HEK293 (cell line): ENCODE measurements around the gene HEPHL1.

Source experiments
- CTCF ChIA-PET: fragments of 350-600 bp; formaldehyde crosslinking; extraction: SDS; loops from one replicate; lab custom pipeline; 2021; ENCODE audit warnings: antibody characterized with exemption; lab: Yijun Ruan, JAX
- POLR2A ChIA-PET: fragments of 300-600 bp; formaldehyde crosslinking; extraction: SDS; loops from one replicate; lab custom pipeline; 2020; ENCODE audit warnings: antibody characterized with exemption, inconsistent platforms; lab: Yijun Ruan, JAX
- H3K27ac ChIP-seq: fragments of 200-500 bp; sonication (Bioruptor generic); 2 replicates; pipeline ENCODE4 v1.5.1; 2014; ENCODE audit warnings: low read depth, low read length, control low read depth, inconsistent platforms; ENCODE audit errors: extremely low read depth
- H3K36me3 ChIP-seq, 2 experiments: fragments of 200-500 bp in 1 of 2; sonication (Bioruptor generic) in 1 of 2; 1 replicate in 1 of 2; 2 replicates in 1 of 2; pipeline ENCODE4 v1.5.1; 2014 to 2017; ENCODE audit warnings: inconsistent platforms in 2 of 2, low read length in 2 of 2; ENCODE audit not compliant: control insufficient read depth in 2 of 2, insufficient read depth in 1 of 2
- H3K4me1 ChIP-seq: fragments of 200-500 bp; sonication (Bioruptor generic); 2 replicates; pipeline ENCODE4 v1.5.1; 2014; ENCODE audit warnings: mild to moderate bottlenecking, low read length, inconsistent platforms; ENCODE audit not compliant: control insufficient read depth, insufficient read depth
- H3K4me3 ChIP-seq: 2 replicates; pipeline ENCODE4 v1.5.1; 2011; ENCODE audit warnings: low read depth, mild to moderate bottlenecking, control low read depth, low read length, moderate library complexity
- H3K9me3 ChIP-seq: fragments of 200-500 bp; sonication (Bioruptor generic); 2 replicates; pipeline ENCODE4 v1.5.1; 2014; ENCODE audit warnings: low read depth, low read length, inconsistent platforms; ENCODE audit not compliant: control insufficient read depth, insufficient read depth
- BCL11B ChIP-seq: fragments of 450-650 bp; formaldehyde crosslinking; IDR thresholded peaks from 2 replicates; pipeline ENCODE4 v1.5.1; 2016; ENCODE audit warnings: low read depth, missing biosample characterization, missing genetic modification characterization
- HOXA7 ChIP-seq: sonication (generic); formaldehyde crosslinking; IDR thresholded peaks from 2 replicates; pipeline ENCODE4 v1.8.1; 2022; ENCODE audit warnings: missing genetic modification reagents, borderline replicate concordance
- IKZF3 ChIP-seq: fragments of 450-650 bp; IDR thresholded peaks from 2 replicates; pipeline ENCODE4 v1.5.0; 2018; ENCODE audit warnings: missing biosample characterization, mild to moderate bottlenecking, missing genetic modification characterization, moderate library complexity
- MZF1 ChIP-seq: fragments of 450-650 bp; formaldehyde crosslinking; IDR thresholded peaks from 2 replicates; pipeline ENCODE4 v1.5.1; 2017; ENCODE audit warnings: missing biosample characterization, missing genetic modification characterization, borderline replicate concordance
- SP7 ChIP-seq: fragments of 450-650 bp; formaldehyde crosslinking; IDR thresholded peaks from 2 replicates; pipeline ENCODE4 v1.5.1; 2016; ENCODE audit warnings: missing biosample characterization, missing genetic modification characterization
- ZBTB17 ChIP-seq: fragments of 450-650 bp; formaldehyde crosslinking; IDR thresholded peaks from 2 replicates; pipeline ENCODE4 v1.5.1; 2016; ENCODE audit warnings: missing biosample characterization, missing genetic modification characterization
- ZBTB48 ChIP-seq: fragments of 450-650 bp; formaldehyde crosslinking; IDR thresholded peaks from 2 replicates; pipeline ENCODE4 v1.5.1; 2016; ENCODE audit warnings: missing biosample characterization, missing genetic modification characterization
- ZBTB8A ChIP-seq: fragments of 450-650 bp; formaldehyde crosslinking; IDR thresholded peaks from 2 replicates; pipeline ENCODE4 v1.5.1; 2016; ENCODE audit warnings: missing biosample characterization, missing genetic modification characterization
- ZNF223 ChIP-seq: fragments of 450-650 bp; formaldehyde crosslinking; IDR thresholded peaks from 2 replicates; pipeline ENCODE4 v1.5.1; 2016; ENCODE audit warnings: missing biosample characterization, missing genetic modification characterization
- ZNF24 ChIP-seq: fragments of 450-650 bp; formaldehyde crosslinking; IDR thresholded peaks from 2 replicates; pipeline ENCODE4 v1.5.1; 2016; ENCODE audit warnings: missing biosample characterization, missing genetic modification characterization
- ZNF266 ChIP-seq: fragments of 450-650 bp; formaldehyde crosslinking; IDR thresholded peaks from 2 replicates; pipeline ENCODE4 v1.5.1; 2016; ENCODE audit warnings: missing biosample characterization, missing genetic modification characterization, low read depth
- ZNF341 ChIP-seq: fragments of 450-650 bp; formaldehyde crosslinking; IDR thresholded peaks from 2 replicates; pipeline ENCODE4; 2016; ENCODE audit warnings: low read depth, missing biosample characterization, missing genetic modification characterization
- ZNF354C ChIP-seq: fragments of 450-650 bp; formaldehyde crosslinking; IDR thresholded peaks from 2 replicates; pipeline ENCODE4 v1.5.1; 2016; ENCODE audit warnings: missing biosample characterization, missing genetic modification characterization, low read depth, borderline replicate concordance
- ZNF366 ChIP-seq: fragments of 450-650 bp; formaldehyde crosslinking; conservative IDR thresholded peaks from 2 replicates; pipeline ENCODE4 v1.5.1; 2016; ENCODE audit warnings: missing biosample characterization, missing genetic modification characterization
- ZNF514 ChIP-seq: fragments of 450-650 bp; formaldehyde crosslinking; IDR thresholded peaks from 2 replicates; pipeline ENCODE4 v1.5.1; 2016; ENCODE audit warnings: missing biosample characterization, missing genetic modification characterization
- ZNF777 ChIP-seq: fragments of 450-650 bp; formaldehyde crosslinking; IDR thresholded peaks from 2 replicates; pipeline ENCODE4 v1.5.1; 2017; ENCODE audit warnings: missing biosample characterization, missing genetic modification characterization, borderline replicate concordance
- TF ChIP-seq, protein P1 (sequence below): fragments of 450-650 bp; formaldehyde crosslinking; IDR thresholded peaks from 2 replicates; pipeline ENCODE4 v1.5.1; 2016; ENCODE audit warnings: missing biosample characterization, missing genetic modification characterization
- TF ChIP-seq, protein P2 (sequence below): fragments of 450-650 bp; formaldehyde crosslinking; IDR thresholded peaks from 2 replicates; pipeline ENCODE4 v1.5.1; 2016; ENCODE audit warnings: missing biosample characterization, missing genetic modification characterization
- TF ChIP-seq, protein P3 (sequence below): fragments of 450-650 bp; formaldehyde crosslinking; IDR thresholded peaks from 2 replicates; pipeline ENCODE4 v1.5.1; 2016; ENCODE audit warnings: missing biosample characterization, missing genetic modification characterization
- TF ChIP-seq, protein P4 (sequence below): fragments of 450-650 bp; formaldehyde crosslinking; IDR thresholded peaks from 2 replicates; pipeline ENCODE4 v1.5.1; 2016; ENCODE audit warnings: missing biosample characterization, missing genetic modification characterization

Gene HEPHL1

DNA sequence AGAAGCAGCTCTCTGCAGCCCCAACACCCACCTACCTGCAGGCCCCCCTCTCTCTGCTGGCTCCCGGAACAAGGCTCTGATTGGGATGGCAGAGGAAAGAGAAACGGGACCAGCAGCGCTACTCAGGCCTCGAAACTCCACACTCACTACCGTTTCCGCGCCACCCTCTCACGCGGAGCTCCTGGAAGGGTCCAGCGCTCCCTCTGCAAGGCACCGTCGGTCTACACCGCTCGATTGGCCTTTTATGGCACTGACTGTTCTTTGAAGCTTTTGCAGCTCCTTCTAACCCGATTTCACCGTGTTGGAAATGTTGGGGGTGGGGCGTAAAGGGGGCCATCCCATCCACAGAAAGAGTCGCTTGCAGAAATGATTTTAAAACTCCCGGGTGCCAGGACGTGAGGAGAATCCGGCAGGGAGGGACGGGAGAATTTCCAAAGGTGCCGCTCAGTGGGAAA lies 107.2 kb downstream of the HEPHL1 start:
- Histone ChIP-seq H3K9me3 (no peaks in the 10 kb centered on the region), H3K4me1 (peaks cover 5% of the 10 kb centered on the region; the same call in 1 of the 2 replicates), H3K36me3 (no peaks in the 10 kb centered on the region), H3K27ac (peak overlapping the region; percentile 62), H3K4me3 (peak overlapping the region; percentile 82)
- ChIA-PET CTCF (interaction anchor here (0.7 to 2.5 kb wide), 4 partner anchors 56 to 740 kb away, joined by 4 to 8 read pairs (median 6); no protein-coding TSS in a partner anchor), POLR2A (interaction anchor here (0.9 to 1.9 kb wide), 9 partner anchors 9 to 387 kb away, joined by 3 to 8 read pairs (median 4); partner anchors contain the start of genes C11orf54 and TAF1D)
- TF ChIP-seq MZF1 (tag by site-specific recombination): peak; percentile 8; the same call in 1 of the 2 replicates
- TF ChIP-seq ZBTB8A: peak; percentile 59; the same call in 1 of the 2 replicates
- no peak for TF ChIP-seq ZNF223
- TF ChIP-seq ZNF266 (tag by site-specific recombination): no peak
- TF ChIP-seq, protein P1, sequence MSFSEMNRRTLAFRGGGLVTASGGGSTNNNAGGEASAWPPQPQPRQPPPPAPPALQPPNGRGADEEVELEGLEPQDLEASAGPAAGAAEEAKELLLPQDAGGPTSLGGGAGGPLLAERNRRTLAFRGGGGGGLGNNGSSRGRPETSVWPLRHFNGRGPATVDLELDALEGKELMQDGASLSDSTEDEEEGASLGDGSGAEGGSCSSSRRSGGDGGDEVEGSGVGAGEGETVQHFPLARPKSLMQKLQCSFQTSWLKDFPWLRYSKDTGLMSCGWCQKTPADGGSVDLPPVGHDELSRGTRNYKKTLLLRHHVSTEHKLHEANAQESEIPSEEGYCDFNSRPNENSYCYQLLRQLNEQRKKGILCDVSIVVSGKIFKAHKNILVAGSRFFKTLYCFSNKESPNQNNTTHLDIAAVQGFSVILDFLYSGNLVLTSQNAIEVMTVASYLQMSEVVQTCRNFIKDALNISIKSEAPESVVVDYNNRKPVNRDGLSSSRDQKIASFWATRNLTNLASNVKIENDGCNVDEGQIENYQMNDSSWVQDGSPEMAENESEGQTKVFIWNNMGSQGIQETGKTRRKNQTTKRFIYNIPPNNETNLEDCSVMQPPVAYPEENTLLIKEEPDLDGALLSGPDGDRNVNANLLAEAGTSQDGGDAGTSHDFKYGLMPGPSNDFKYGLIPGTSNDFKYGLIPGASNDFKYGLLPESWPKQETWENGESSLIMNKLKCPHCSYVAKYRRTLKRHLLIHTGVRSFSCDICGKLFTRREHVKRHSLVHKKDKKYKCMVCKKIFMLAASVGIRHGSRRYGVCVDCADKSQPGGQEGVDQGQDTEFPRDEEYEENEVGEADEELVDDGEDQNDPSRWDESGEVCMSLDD (tag by site-specific recombination): peak; percentile 54; the same call in 1 of the 2 replicates
- TF ChIP-seq ZNF354C (tag by site-specific recombination): no peak
- TF ChIP-seq BCL11B (tag by site-specific recombination): no peak
- TF ChIP-seq IKZF3 (tag by site-specific recombination): 0 out of 2 replicates have a peak, but pooled peaks have one; percentile 52
- peak; percentile 22; the same call in 1 of the 2 replicates for TF ChIP-seq SP7 (tag by site-specific recombination)
- TF ChIP-seq, protein P2, sequence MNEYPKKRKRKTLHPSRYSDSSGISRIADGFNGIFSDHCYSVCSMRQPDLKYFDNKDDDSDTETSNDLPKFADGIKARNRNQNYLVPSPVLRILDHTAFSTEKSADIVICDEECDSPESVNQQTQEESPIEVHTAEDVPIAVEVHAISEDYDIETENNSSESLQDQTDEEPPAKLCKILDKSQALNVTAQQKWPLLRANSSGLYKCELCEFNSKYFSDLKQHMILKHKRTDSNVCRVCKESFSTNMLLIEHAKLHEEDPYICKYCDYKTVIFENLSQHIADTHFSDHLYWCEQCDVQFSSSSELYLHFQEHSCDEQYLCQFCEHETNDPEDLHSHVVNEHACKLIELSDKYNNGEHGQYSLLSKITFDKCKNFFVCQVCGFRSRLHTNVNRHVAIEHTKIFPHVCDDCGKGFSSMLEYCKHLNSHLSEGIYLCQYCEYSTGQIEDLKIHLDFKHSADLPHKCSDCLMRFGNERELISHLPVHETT (tag by site-specific recombination): no peak
- TF ChIP-seq ZBTB17 (tag by site-specific recombination): peak; percentile 59
- TF ChIP-seq ZBTB48: peak; percentile 83
- TF ChIP-seq ZNF341 (tag by site-specific recombination): peak; percentile 89
- TF ChIP-seq, protein P3, sequence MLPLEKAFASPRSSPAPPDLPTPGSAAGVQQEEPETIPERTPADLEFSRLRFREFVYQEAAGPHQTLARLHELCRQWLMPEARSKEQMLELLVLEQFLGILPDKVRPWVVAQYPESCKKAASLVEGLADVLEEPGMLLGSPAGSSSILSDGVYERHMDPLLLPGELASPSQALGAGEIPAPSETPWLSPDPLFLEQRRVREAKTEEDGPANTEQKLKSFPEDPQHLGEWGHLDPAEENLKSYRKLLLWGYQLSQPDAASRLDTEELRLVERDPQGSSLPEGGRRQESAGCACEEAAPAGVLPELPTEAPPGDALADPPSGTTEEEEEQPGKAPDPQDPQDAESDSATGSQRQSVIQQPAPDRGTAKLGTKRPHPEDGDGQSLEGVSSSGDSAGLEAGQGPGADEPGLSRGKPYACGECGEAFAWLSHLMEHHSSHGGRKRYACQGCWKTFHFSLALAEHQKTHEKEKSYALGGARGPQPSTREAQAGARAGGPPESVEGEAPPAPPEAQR (tag by site-specific recombination): no peak
- TF ChIP-seq, protein P4, sequence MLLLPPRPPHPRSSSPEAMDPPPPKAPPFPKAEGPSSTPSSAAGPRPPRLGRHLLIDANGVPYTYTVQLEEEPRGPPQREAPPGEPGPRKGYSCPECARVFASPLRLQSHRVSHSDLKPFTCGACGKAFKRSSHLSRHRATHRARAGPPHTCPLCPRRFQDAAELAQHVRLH (tag by site-specific recombination): no peak
- TF ChIP-seq ZNF777 (tag by site-specific recombination): peak; percentile 24; the same call in 1 of the 2 replicates
- TF ChIP-seq ZNF24 (tag by site-specific recombination): peak; percentile 53; the same call in 1 of the 2 replicates
- TF ChIP-seq ZNF514 (tag by site-specific recombination): no peak
- no peak for TF ChIP-seq HOXA7 (CRISPR knock-in tag)
- 0 out of 2 replicates have a peak, but pooled peaks have one; percentile 8 for TF ChIP-seq ZNF366 (tag by site-specific recombination)
